RCC 7860 (cell line): ENCODE data around the gene PBX4.
A peak's percentile ranks its signal among the peaks of the same experiment; 100 is the strongest.

Source experiments
- DNase-seq: peaks from one replicate; pipeline ENCODE4 v3.0.0-alpha.2; 2015; ENCODE audit warnings: low spot score
- FAIRE-seq: peaks from 2 replicates; lab custom pipeline; 2012; peaks lifted over from hg19 to GRCh38; lab: Jason Lieb, UNC

Gene PBX4

DNA sequence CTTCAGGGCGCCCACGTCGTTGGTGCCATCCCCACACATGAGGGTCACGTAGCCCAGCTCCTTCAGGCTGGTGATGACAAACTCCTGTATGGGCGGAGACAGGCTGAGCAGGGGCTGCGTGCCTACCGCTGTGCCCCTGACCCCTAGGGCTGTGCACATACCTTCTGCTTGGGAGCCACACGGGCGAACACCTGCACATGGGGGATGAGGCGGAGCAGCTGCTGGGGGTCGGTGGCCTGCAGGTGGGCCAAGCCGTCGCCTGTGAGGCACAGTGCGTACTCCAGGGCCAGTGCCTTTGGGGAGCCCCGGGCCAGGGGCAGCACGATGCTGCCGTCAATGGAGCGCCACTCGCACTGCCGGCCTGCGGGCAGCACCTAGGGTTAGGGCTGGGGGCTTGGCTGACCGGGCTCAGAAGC lies 31.1 kb upstream of the PBX4 start:
- no peak for DNase-seq
- FAIRE-seq = no peak

GRCh38 chr19:19649155-19649554 lies 30.7 kb upstream of the PBX4 start:
- no peak for DNase-seq
- FAIRE-seq = no peak

DNA sequence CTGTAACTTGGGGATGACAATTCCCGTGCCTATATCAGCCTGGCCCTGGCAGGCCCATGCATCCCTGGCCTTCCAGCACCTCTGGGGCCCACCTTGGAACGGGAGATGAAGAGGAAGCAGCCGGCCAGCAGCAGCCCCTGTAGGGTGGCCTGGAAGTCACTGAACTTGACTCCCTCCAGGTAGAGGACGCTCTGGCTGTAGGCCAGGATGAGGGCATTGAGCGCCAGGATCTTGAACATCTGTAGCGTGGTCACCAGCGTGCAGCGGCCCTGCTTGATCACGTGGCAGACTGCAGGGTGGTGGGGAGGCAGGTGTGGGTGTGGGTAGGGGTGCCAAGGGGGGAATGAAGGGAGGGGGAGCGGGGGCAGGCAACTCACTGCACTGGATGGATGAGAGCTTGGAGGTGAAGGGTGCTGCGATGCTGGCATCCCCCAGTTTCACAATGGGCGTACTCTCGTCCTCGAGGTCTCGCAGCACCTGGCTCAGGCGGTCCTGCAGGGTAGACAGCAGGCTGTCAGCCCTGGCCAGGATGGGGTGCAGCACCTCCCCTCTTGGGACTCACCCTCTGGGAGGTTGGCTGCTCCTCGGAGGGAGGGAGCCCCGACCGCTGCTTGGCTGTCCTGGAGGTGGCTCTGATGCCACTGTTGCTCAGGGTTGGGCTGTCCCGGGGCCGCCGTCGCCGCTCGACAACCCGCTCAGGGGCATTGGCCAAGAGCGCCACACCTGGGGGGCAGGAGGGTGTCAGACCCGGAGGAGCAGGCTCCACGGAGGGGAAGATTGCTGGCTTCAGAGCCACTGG lies 28.7 kb upstream of the PBX4 start:
- DNase-seq (no peak), FAIRE-seq (no peak)

- DNase-seq (no peak), FAIRE-seq (no peak)
Observed at GRCh38 chr19:19645233-19645870, 26.9 kb upstream of the PBX4 start.

DNA sequence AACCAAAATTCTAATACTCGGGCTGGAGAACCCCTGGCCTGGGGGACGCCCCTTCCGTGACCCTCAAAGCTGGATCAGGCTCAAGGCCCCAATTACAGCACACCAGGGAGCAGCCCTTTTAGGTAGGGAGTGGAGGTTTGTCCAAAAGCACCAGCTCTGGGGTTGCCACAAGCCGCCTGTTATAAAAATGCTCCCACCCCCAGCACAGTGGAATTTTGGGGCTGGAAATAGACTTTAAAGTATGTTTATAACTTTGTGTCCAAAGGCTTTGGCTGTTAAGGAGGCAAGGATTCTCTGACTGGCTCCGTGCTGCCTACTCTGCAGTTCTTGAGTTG lies 25.5 kb upstream of the PBX4 start:
- no peak for FAIRE-seq
- DNase-seq = no peak

DNA sequence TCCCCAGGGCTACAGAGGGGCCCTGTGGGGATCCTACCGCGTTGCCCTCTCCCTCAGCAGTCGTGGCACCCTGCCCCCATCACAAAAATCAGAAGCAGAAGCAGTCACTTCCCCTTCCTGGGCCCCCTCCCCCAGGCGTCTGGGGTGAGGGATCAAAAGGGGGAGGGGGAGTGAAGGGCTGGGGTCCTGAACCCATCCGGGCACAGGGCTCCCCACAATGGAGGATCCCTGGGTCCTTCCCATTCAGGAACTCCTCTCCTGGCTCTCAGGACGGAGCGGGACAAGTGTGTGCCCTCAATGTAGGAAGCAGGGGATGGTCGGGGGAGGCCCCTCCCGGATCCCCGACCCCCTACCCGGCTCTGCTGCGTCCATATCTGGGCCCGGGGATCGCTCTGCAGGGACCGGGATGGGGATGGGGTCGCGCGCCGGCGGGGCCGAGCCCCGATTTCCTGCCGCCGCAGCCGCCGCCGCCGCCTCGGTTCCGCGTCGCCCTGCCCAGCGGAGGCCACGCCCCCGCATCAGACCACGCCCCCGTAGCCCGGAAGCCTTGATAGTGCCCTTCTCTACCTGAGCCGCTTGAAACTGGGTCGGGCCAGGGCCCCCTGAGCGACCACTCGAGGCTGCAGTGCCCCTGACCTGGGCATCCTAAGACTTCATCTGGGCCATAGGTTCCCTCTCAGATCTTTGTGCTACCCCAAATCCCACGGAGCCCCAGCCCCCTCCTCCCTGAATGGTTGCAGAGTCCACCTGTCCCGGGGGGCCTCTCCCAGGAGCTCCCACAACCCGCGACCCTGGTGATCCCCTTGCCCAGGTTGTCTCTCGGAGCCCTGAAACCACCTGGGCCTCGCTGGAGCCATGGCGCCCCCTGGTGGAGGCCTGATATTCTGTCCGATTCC lies 24.9 kb upstream of the PBX4 start, which contains the start of gene GMIP:
GMIP (minus strand) TSS at position 500 of the 896 bp plus-strand sequence; CDS start at position 372, 128 bp downstream.
- DNase-seq = peak; percentile 37
- no peak for FAIRE-seq

DNA sequence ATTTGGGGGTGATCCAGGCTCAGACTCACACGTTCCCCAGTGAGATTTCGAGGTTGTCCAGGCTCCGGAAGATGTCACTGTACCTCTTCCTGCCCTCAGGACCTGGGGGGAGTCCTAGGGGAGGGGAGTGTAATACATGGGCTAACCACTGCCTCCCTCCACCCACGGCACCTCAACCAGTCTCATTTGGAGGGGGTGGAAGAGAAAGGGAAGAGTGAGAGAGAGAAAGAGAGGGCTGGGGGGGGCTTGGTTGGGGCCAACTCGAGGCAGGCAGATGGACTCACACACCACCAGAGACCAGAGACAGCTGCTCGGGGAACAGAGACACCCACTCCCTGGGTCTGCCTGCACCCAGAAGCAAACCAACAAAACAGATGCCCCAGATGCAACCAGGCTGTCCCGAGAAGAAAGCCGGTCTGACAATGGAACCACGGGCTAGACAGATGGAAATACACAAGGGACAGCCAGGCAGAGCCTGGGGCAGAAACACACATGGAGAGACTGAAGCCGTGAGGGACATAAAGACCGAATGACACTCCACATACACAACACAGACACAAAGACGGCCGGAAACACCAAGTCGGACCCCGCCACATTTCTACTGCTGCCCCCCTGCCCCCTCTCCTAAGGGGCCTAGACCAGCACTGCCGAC lies 24.1 kb upstream of the PBX4 start:
- FAIRE-seq (no peak), DNase-seq (no peak)

GRCh38 chr19:19637523-19638251 lies 19.2 kb upstream of the PBX4 start:
- FAIRE-seq (no peak), DNase-seq (no peak)

DNA sequence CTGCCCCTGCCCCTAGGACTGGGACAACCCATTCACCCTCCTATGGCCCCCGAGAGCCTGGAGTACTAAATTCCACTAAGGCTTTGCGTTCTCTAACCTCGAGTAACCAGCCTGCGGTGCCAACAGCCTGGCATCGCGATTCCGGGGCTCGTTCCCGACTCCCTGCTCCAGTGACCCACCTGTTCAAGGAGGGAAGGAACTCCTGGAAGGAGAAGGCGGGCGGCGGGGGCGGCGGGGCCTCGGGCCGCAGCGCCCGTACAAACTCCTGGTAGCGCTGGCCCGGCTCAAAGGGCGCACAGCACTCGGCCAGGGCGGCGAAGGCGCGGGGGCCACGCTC lies 18.7 kb upstream of the PBX4 start:
- no peak for DNase-seq
- FAIRE-seq = no peak

DNA sequence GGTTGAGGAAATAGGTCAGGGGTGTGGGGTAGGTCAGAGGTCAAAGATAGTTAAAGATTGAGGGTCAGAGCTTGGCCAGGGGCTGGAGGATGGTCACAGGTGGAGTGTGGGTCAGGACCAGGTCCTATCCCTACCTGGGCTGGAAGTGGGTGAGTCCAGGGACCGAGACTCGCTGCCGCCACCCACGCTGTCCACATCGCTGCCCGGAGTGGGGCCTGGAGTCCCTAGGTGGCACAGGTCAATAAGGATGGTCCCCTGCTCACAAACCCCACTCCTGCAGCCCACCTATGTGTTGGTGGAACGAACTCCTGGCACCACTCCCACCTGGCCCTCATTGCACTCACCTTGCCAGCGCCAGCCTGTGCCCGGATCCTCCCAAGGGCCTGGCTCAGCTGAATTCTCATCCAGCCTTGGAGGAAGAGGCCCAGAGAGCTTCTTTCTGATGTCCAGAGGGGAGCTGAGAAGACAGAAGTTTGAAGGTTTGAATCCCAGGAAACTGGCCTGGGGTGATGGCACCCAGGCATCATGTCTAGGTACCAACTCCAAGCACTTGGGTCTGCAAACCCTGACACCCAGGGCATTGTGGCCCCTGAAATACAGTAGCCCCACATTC lies 18.2 kb upstream of the PBX4 start:
- FAIRE-seq (no peak), DNase-seq (no peak)

DNA sequence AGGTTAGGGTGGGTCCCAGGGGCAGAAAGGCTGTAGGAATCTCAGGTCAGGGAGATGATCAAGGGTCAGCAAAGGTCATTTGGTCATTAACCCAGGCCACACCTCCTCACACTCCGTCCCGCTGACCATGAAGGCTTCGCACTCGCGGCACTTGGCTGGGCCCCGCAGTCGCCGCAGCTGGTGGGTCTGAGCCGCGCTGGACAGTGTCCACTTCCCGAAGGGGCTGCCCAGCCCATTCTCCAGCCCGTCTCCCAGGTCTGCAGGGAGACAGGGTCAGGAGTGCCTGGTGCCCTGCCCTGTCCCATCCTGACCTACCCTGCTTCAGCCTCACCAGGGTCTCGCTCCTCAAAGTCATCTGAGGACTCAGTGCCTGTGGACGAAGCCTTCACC lies 16.8 kb upstream of the PBX4 start:
- DNase-seq = no peak
- FAIRE-seq = no peak

GRCh38 chr19:19634516-19635312 lies 16.2 kb upstream of the PBX4 start:
- DNase-seq (no peak), FAIRE-seq (no peak)

GRCh38 chr19:19633711-19634515 lies 15.4 kb upstream of the PBX4 start:
- DNase-seq = no peak
- FAIRE-seq = no peak

GRCh38 chr19:19632661-19633060 lies 14.2 kb upstream of the PBX4 start:
- DNase-seq (no peak), FAIRE-seq (no peak)

DNA sequence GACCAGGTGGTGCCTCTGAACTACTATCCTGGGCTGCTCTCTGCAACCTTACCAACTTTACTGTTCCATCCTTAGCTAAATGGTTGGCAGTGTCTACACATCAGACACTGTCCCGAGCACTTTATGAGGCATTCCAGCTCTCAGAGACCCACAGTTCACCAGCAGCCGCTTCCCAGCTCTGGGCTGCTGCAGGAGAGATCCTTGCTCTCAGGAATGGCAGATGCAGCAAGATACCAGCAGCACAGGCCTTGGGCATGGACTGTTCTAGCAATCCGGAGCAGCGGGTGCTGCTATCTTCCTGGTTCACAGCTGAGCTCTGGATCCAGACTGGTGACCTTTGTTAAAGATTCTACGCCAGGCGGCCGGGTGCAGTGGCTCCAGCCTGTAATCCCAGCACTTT lies 12.9 kb upstream of the PBX4 start:
- no peak for FAIRE-seq
- no peak for DNase-seq

DNA sequence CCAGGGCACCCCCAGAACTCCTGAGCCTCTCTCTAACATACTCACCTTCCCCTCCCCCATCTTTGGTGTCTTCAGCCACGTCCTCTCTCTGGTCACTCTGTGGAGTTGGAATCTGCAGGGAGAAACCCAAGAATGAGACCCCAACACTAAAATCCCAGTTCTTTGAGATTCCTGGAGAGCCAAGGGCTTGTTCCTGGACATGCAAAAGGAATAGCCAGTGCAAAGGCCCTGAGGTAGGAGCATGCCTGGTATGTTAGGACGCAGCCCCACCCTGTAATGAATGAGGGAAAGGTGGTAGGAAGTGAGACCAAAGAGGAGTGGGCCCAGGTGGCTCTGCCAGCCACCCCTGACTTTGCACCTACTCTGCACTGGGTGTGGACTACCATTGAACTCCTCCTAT lies 11.9 kb upstream of the PBX4 start:
- DNase-seq = no peak

GRCh38 chr19:19630062-19630414 lies 11.6 kb upstream of the PBX4 start:
- DNase-seq = no peak
- no peak for FAIRE-seq

More for the DNA sequence above, 11.9 kb upstream of the PBX4 start:
- FAIRE-seq = no peak

DNA sequence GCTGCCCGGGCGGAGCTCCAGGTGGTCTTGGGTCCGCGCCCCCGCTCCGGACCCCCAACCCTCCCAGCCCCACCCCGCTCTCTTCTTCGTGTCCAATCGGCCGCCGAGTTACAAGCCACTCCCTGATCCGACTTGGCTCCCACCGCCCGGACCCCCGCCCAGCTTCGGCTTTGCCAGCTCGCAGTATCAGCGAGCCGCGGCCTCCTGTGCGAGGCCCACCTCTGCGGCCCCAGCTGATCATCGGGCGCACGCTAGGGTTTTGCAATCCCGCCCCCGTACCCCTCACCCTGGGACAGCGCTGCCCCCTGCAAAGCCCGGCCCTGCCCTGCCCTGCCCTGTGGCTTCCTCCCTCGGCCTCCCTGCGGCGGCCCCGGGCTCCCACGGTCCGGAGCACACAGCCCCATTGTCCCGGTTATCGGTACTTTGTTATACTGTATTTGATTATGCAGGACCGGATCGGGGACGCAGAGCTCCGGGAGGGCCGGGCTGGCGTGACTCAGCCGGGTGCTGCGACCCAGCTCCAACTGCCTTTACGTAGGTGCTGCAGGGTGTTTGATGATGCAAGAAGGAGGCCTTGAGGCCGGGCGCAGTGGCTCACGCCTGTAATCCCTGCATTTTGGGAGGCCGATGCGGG lies 10.1 kb upstream of the PBX4 start:
- no peak for DNase-seq
- FAIRE-seq = no peak
